NCI-H524 treated with DMSO at 0.1 percent for 48 hours (cell line): ENCODE measurements around the gene NT5DC2.

ENCODE experiments used
- DNase-seq: peaks from one replicate; lab custom pipeline; 2025; lab: John Stamatoyannopoulos, UW

The NT5DC2 gene

DNA sequence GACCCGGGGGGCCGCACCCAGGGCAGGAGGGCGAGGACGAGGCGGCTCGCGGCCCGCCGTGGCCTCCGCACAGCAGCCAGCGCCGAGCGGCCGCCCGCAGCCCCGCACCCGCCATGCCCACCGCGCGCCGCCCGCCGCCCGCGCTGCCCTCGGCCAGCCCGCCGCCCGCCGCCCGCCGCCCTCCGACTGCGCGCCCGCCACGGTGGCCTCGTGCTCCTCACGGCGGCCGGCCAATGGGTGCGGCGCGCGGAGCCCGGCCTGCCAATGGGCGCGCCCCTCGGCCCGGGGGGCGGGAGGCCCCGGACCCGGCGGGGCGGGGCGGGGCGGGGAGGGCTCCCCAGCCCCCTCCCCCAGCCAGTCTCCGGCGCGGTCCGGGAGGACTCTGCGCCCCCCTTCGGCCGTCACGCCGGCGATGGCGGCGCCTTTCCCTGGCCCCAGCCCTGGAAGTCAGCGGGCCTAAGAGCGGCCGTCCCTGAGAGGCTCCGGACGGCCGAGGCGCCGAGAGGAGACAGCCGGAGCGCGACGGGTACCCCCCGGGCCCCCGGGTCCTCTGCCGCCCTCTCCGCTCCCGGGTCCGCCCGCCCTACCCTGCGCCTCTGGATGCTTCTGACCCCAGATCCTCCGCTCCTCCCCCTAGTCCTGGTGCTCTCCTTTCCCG is at the start of gene NT5DC2:
Gene NT5DC2, minus strand, starts transcription at position 235 of the 658 bp plus-strand sequence. Its CDS starts 120 bp downstream, at position 115.
- no peak for DNase-seq

DNA sequence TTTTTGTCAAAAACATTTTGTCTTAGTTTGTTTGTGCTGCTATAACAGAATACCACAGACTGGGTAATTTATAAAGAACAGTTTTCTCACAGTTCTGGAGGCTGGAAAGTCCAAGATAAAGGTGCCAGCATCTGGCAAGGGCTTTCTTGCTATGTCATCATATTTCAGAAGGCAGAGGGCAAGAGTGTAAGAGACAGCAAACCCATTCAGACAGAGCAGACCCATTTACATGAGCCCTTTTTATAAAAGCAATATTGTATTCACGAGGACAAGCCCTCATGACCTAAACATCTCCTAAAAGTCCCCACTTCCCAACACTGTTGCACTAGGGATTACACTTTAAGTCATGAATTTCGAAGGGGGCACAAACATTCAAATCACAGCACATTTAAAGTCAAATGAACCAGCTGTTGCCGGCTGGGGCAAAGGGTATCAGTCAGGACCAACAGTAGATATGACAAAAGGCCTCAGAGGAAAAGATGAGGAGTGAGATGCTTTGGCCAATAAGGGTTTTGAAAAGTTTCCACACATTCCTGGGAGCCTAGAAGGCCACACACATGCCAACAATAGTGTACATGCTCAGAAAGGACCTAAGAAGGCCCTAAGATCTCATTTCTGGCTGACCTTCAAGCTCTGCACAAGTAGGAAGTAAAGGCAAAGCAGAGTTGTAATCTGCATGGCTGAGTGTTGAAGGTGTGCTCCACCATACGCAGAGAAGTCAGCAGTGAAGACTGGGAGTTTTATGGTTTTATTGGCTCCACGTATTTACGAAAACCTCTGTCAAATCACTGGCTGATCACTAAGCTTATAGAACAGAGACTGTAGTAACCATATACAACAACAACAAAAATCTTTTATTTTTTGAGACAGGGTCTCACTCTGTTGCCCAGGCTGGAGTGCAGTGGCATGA is 40.7 kb upstream of the NT5DC2 start:
- DNase-seq = no peak

DNA sequence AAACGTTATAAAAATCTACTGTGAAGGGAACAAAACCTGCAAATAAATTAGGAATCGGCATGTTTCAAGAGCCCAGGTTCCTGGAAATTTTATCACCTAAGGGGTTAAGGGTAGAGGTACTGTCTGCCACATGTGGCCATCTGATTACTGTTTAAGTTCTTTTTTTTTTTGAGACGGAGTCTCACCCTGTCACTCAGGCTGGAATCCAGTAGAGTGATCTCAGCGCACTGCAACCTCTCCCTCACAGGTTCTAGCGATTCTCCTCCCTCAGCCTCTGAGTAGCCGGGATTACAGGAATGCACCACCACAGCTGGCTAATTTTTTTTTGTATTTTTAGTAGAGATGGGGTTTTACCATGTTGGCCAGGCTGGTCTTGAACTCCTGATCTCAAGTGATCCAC is 38.6 kb upstream of the NT5DC2 start:
- DNase-seq = no peak

DNA sequence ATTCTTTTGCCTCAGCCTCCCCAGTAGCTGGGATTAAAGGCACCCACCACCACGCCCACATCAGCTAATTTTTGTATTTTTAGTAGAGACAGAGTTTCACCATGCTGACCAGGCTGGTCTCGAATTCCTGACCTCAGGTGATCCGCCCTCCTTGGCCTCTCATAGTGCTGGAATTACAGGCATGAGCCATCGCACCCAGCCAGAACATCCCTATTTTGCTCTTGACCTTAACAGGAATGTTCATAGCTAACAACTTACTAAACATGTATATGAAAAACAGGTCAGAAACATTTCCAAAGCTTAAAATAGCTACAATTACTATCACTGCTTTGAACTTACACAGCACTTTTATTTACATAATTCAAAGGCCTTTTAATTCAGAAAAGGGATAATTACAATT is 36.4 kb upstream of the NT5DC2 start:
- DNase-seq = no peak

DNA sequence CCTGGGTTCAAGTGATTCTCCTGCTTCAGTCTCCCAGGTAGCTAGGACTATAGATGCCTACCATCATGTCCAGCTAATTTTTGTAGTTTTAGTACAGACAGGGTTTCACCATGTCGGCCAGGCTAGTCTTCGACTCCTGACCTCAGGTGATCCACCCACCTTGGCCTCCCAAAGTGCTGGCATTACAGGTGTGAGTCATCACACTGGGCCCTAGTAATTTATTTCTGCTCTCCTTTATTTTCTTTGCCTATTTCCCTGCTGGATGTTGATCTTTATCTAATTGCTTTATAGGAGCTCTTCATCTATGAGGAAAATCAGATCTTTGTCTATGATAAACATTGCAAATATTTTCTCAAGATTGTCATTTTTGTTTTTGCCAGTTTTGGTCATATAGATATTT is 34.4 kb upstream of the NT5DC2 start:
- DNase-seq = no peak

DNA sequence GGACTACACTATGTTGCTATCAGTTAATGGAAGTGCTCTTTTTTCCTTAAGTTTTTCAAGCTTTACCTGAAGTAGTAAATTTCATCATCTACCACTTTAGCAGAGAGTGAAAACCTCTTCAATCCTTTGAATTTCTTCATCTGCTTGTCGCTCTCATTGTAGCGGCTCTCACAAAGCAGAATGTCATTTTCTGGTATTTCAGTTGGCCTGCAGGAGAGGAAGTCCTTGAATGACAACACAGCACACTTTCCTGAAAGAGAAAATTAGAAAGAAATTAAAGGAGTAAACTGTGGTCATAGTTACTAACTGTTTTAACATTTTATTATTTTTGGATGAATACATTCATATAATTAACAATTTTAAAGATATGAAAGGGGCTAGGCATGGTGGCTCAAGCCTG is 30.3 kb upstream of the NT5DC2 start:
- no peak for DNase-seq

DNA sequence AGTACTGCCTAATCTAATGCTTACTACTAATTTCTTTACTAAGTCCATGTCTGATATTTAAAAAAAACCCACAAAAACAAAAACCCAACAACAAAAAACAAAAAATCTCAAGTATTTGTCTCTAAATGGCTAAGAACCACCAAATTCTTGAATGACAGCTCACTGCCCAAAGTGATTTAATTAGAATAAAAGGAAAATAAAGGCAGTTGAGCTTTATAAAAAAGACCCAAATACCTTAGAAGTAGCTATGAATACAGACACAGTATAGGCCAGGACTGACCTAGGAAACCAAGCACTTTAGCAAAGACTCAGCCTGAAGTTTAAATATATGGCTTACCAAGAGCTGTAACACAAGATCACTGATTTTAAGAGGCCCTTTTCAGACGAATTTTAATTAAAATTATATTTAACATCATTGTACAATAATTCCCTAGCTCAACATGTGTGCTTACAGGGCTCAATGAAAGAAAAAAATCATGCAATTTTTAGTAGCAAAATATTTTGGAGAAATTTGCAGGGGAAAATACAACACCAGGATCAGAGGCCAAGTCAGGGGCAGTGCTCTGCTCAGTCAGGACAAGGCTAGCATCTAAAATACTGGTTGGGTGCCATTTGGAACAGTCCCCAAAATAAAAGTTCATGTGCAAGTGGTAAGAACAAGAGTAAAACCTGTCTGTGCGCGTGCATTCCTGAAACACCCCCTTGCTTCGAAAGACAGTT is 27.5 kb upstream of the NT5DC2 start:
- DNase-seq = no peak

DNA sequence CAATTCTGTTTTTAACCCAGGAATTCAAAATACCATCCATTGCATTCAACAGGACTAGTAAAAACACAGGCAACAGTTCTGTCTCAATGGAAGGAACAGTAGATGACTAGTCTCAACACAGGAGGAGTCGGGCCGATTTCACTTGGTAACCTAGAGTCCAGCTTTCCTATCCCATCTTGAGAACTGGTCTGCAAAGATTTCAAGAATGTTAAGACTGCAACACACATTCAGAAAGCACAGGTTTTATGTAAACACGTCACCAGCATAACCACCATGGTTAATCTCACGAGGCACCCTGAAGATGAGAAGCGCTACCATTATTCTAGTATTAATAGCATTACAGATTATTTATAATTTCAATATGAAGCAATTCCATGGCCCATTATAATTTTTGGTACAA is 24.8 kb upstream of the NT5DC2 start:
- DNase-seq = no peak

DNA sequence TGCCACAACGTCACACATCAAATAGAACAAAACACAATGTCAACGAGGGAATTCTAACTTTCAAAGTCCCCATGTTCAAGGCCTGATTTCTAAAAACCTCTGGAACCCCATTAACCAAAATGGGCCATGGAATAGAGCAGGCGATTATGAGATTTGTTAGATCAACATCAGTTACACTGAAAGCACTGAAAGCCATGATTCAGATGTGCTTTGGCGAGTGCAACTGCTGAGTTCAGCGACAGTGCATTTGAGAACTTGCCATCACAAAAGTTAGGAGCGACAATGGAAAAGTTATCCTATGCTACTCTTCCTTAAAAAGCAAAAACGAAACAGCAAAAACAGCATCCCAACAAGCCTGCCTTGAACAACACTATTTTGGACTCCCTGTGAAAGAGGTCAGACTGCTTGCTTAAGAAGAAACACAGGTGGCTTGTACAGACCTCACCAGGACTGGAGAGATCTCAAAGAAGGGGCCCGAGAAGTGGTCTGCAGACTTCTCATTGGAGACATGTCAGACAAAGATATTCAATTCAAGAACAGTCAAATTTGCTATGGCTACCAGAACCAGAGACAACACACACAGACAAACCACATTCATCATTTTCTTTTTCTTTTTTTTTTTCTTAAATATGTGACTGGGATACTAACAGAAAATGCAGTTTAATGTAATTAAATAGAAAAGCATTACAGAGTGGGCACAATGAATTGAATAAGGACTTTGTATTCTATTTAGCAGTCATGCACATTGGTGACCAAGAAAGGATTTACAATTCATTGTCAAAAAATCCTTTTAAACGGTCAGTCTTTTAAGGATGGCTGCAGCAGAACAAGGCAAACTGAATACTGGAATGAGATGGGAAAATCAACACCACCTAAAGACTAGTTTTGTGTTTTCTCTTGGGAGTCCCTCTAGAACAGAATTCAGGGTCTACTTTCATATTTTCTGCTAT is 23.6 kb upstream of the NT5DC2 start:
- DNase-seq = no peak

DNA sequence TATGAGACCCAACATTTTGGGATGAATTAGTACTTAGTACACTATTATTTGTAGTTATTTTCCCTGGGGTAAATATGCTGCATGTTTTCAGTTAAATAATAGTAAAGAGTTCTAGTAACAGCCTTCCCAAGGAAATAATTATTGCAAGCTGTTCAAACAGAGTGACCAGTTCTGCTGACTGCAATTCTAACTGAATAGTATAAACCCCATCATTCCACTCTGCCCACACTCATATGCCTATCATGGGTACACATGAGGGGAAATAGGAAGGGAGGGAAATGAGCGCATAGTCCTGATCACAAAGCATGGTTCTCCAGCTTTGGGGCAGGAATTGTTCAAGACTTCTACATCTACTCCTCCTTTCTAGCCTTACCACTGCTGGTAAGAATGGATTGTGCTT is 21.4 kb upstream of the NT5DC2 start:
- DNase-seq = no peak

DNA sequence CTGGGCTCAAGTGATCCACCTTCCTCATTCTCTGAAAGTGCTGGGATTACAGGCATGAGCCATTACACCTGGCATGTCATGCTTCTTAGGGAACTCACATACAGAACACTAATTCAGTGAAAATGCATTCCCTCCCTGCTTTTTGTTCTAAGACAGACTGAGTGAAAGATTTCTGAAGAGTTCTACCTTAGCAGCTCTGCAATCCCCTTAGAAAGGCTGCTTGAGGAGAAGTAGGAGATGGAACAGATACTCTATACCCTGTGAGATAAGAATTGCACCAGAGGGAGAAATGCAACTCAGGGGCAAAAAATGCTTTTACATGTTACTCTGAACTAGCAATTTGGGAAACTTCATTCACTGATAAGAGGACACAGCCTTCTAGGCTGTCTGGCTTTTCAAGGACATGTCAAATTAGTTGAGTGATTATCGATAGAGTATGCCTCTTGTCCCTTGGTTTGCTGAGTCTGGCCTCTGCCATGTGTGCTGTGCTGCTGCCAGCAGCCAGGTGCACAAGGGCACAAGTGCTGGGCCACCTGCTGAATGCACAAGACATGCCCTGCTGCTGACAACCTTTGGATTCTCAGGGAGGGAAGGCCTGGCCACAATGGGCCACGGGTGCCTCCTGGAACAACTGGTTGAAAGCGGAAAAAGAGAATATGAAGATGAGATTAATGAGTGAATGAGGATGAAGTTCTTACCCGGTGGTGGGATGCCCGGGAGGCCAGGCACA is 20.5 kb upstream of the NT5DC2 start:
- no peak for DNase-seq

DNA sequence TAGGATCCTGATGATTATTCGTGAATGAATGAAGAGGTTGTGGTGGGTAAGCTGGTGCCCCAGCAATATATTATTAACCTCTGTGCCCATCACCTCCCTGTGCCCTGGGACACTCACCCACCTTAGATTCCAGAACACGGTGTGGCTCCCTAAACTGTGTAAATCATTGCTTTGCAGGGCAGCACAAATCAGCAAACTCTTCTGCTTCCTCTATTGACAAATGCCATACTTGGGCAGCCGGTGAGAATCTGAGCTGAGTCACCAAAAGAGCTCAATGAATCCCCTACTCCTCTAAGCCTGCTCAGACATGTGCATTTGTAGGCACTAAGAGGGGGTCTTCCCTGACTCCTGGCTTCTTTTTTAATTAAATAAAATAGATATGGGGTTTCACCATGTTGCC is 18.4 kb upstream of the NT5DC2 start:
- DNase-seq = no peak

DNA sequence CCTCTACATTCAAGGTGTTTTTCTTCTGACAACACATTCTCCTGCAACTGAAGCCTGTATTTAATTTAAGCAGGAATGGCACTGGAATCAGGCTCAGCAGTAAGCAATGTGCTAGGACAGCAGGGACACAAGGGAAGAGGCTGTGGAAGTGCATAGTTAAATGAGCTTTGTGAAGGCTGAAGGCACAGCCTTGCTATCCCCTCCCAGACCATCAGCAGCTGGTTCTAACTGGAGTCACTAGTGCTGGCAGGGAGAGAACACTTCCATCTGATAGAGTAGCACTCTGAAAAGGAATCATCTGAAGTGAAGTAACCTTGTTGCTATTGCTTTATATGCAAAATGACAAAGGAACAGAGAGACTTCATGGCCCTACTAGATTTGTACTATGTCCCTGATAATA is 17.5 kb upstream of the NT5DC2 start:
- DNase-seq = no peak

DNA sequence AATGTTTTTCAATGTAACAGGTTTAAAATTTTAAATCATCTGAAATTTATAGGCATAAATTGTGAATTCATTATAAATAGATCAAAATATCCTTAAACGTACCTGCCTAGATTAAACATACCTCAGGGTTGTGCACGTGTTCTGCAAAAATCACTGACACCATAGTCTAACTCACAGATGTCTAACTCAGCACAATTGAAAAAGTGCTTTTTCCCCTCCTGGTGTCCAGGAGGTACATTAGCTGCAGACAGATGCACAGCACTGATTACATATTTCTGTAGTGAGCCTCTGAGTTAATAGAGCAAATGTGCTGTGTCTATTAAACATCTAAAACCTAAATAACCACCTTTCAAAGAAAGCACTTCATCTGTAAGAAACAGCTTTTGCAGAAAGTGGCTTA is 13.5 kb upstream of the NT5DC2 start:
- no peak for DNase-seq

DNA sequence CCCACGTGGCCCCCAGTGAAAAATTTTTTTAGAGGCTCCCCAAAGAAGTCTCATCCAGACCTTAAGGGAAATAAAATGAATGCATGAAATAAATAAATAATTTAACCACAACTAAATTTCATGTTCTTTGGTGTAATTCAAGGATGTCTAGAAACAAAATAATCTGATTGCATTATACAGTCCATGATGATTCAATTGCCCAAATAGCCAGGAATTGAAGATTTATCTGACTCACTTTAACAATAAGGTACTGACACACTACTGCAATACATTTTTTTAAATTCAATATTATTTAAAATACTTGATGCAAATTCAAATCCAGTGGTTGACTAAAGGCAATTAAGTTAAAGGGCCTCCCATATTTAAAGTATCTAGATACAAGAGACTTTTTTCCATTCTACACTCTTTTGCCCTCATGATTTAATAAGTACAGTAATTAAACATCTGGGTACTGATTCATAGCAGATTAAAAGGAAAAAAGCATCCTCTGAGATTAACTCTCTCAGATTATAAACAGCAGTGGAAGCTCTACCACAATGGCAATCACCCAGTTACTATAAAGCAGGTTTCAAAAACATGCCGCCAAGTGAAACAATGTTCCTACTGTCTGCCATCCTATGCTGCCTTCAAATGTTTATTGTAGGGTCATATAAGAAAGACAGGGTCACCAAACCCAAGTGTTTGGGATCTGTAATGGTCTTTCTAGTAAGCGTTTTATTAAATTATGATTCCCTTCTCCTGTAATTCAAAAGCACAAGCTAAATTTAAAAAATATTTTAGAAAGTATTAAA is 12.6 kb upstream of the NT5DC2 start:
- DNase-seq = no peak

DNA sequence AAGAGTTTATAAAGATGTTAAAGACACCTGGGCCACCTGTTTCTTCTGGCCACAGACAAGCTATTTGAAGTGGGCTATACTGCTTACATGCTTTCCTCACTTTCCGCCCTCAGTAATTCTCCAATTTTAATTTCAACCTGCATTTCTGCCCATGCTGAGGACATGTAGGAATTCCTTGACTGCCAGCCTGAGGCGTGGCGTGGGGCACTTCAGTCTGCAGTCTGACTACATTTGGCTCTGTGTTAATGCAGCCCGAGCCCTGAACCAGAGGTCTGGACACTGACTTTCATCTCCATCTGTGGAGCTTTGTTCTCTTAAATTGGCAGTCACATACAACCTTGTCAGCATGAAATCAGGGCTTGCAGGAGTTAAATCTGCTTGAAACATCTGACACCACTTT is 11.3 kb upstream of the NT5DC2 start:
- DNase-seq = no peak

DNA sequence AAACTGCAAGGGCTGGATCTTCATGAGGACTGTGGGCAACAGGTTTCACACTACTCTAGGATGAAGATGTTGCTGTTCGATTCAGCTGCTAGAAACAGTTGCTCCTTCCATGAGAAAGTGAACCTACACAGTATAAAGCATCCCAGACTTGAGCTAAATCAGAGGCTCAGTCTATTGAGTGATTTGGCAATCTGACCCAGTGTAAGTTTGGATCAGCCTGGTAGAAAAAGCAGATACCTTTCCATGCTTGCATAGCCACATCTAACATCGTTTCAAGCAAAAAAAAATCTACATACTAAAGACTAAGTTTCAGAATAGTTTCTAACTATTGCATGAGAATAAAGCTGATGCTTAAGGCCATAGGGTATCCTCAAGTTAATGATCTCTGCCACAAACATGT is 7.4 kb upstream of the NT5DC2 start:
- DNase-seq = no peak

DNA sequence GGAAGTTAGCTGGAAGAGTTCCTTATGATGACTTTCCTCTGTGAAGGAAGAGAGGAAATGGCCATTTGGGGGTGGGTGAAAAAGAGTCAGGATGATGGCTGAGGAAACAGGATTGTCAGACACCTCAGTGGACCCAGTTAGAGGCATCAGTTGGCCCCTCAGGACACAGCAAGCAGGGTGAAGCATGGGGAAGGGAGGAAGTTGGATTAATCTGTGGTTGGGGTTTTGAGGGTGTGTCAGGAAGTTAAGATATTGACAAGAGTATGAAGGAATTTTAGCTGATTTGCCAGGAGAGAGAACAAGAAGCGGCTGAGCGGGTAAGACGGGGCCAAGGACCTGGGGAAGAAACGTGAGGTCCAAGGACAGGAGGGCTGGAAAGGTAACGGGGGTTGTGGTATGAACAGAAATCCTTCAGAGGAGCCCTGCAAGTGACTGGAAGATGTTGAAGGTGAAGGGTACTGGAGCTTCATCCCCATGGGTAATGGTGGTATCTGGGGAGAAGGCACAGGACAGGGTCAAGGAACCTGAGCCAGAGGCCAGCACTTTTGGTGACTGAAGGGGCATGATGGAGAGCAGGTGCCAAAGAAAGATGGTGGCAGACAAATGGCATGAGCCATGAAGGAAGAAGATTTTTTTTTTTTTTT is 5.5 kb upstream of the NT5DC2 start:
- no peak for DNase-seq

DNA sequence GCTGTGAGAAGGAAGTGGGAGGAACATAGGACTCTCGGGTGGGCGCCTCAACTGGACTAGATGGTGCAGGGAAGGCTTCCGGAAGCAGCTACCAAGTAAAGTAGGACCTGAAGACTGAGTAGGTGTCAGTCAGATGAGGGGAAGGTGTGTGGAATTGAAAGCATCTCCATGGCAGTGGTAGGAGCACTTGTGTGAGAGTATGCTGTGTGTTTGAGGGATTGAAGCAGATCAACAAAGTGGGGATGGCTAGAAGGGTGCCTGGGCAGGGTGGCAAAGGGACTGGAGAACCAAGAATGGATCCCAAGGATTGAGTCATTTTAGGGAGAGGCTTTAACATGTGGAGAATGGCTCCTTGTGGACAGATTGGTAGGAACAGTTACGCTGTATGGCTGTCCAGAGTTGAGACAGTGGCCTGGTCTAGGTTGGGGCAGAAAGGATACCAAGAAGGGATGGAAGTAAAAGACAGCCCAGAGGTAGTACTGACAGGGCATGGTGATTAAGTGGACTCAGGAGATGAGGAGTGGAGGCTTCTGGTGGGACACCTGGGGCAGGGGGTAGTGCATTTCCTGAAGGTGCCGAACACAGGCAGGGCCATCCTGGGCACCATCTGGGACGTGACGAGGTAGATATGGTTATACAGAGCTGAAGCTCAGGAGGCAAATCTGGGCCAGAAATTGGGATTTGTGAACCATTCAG is 4.2 kb upstream of the NT5DC2 start:
- no peak for DNase-seq
